ENCODE data around the gene MAU2. TPM values are rescaled to one million over a fixed set of nuclear protein-coding genes. Genes with fewer than 3 reads are reported as not detected.

Gene MAU2
- total and polyA plus RNA-seq, 10 of the 15 experiments (the other 5 are each of a cell fraction or from before 2014, with no cell fraction given) = 1.8 to 47.2 (median 22.1) TPM

- Histone ChIP-seq H3K9me3 (replicated peaks; ENCODE audit: control insufficient read depth, insufficient read depth, low read length) (no peaks in the 10 kb centered on the region), H3K27ac (ENCODE audit: control insufficient read depth, insufficient read depth) (no peak overlapping the region), H3K36me3 (ENCODE audit: control insufficient read depth in 2 of 2, insufficient read depth in 2 of 2, low read length in 1 of 2) (peaks cover 7 to 39% of the 10 kb centered on the region in 2 experiments; a peak in 3 of 4 replicates), H3K4me1 (ENCODE audit: control insufficient read depth, insufficient read depth, low read length) (no peaks in the 10 kb centered on the region), H3K4me2 (ENCODE audit: control insufficient read depth, insufficient read depth) (no peak overlapping the region), H3K4me3 (no peak overlapping the region), H3K27me3 (replicated peaks in 1 of 2; ENCODE audit: control insufficient read depth in 2 of 2, insufficient read depth in 2 of 2, low read length in 1 of 2) (no peaks in the 10 kb centered on the region), H4K20me1 (ENCODE audit: control insufficient read depth, insufficient read depth) (no peaks in the 10 kb centered on the region), H2AFZ (ENCODE audit: control insufficient read depth, low read depth, low read length) (no peak overlapping the region), H3K79me2 (ENCODE audit: control insufficient read depth, insufficient read depth, low read length) (no peaks in the 10 kb centered on the region), H3K9ac (ENCODE audit: control insufficient read depth, insufficient read depth, low read length) (no peak overlapping the region)
- ChIA-PET POLR2A (no interaction called here), CTCF (no interaction called here), SMC1A (ENCODE audit: uncharacterized antibody, unreplicated experiment) (no interaction called here), RAD21 (ENCODE audit: unreplicated experiment) (interaction anchor here (0.5 kb wide), 1 partner anchor 171 kb away, joined by 3 read pairs; no protein-coding TSS in a partner anchor)
- no peak for TF ChIP-seq NR2C2 (IDR thresholded peaks at IDR 0.05; ENCODE audit: borderline replicate concordance, control insufficient read depth, insufficient read length, low read depth)
- TF ChIP-seq PBX3 (IDR thresholded peaks at IDR 0.05; ENCODE audit: insufficient replicate concordance, low read depth, low read length) = no peak
- no peak for TF ChIP-seq SIX5 (IDR thresholded peaks at IDR 0.05; ENCODE audit: low read depth, low read length, severe bottlenecking)
- no peak for TF ChIP-seq PAX5 (IDR thresholded peaks at IDR 0.05; ENCODE audit: borderline replicate concordance, low read depth, low read length)
- no peak for TF ChIP-seq PML (IDR thresholded peaks at IDR 0.05; ENCODE audit: low read length)
- no peak for TF ChIP-seq GATAD2B (conservative IDR thresholded peaks at IDR 0.05; ENCODE audit: low read depth)
- no peak for TF ChIP-seq RELA (IDR thresholded peaks at IDR 0.05; ENCODE audit: borderline replicate concordance, partially characterized antibody)
- no peak for TF ChIP-seq CEBPZ (IDR thresholded peaks at IDR 0.05; ENCODE audit: low read depth, low read length)
- TF ChIP-seq CEBPB (IDR thresholded peaks at IDR 0.05; ENCODE audit: borderline replicate concordance in 1 of 2, low read depth in 2 of 2, low read length in 2 of 2) = no peak
- intact Hi-C loops (cut with micrococcal nuclease; ENCODE audit: unreplicated experiment) (no loop called here), in situ Hi-C loops (cut with MboI) (no loop called here)
- BruUV-seq (replicated peaks) = no TSS peak
- 96% methylated on average over 21 of the region's 21 CpGs for whole genome bisulfite sequencing (ENCODE audit: insufficient coverage, insufficient replicate concordance, low lambda C conversion rate, missing lambda C conversion rate)
- ATAC-seq = no peak
- DNase-seq (ENCODE audit: low read depth, low spot score) = no peak
- no peak for FAIRE-seq
Observed at GRCh38 chr19:19345232-19345631, 24.6 kb downstream of the MAU2 start.
